ENCODE measurements around the gene TLE2. TPM values are rescaled to one million over a fixed set of nuclear protein-coding genes. Genes with fewer than 3 reads are reported as not detected.
"Not testable (repeated sequence)": the region's sequence is repeated elsewhere in the genome, so short reads cannot be mapped to it uniquely, and the experiment has no call there.

Gene TLE2
- polyA plus RNA-seq, 6 donors from 2014 or later: 0.84 to 2.3 (median 1.9) TPM; not detected in 1

DNA sequence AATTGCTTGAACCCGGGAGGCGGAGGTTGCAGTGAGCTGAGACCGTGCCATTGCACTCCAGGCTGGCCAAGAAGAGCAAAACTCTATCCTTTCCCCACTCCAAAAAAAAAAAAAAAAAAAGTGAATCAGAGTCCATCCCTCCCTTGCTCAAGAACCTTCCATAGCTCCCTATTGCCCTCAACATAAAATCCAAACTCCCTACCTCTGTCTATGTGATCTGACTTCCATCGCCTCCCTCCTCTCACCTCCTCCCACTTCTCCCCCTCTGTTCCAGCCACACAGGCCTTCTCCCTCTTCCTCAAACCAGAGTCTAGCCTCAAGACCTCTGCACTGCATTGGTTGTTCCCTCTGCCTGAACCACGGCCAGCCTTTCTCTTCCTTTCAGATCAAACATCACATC lies 10.0 kb upstream of the TLE2 start:
- peak overlapping the region in 1 of 6 donors; percentile 33 for H3K27ac Mint-ChIP-seq
- peaks cover 33 to 51% (median 41%) of the 10 kb centered on the region in 3 donors for H3K4me1 Mint-ChIP-seq
- no peaks in the 10 kb centered on the region for H3K36me3 Mint-ChIP-seq
- peak overlapping the region in 1 of 8 donors; percentile 29 for H3K4me3 Mint-ChIP-seq
- DNase-seq: no peak
- H3K27me3 Mint-ChIP-seq: peaks cover 0 to 11% (median 0%) of the 10 kb centered on the region in 3 donors
- H3K9me3 Mint-ChIP-seq: peaks cover 0 to 5% (median 0%) of the 10 kb centered on the region in 7 donors
- no peak for ATAC-seq (ENCODE audit: low read depth in 2 of 2)

DNA sequence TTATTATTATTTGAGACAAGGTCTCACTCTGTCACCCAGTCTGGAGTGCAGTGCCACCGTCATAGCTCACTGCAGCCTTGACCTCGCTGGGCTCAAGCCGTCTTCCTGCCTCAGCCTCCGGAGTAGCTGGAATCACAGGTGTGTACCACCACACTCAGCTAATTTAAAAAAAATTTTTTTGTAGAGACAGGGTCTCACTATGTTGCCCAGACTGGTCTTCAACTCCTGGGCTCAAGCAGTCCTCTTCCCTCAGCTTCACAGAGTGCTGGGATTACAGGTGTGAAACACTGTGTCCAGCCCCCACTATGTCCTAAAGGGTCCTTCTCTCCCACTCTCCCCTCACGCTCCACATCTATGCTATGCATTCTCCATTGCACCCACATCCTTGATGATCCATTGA lies 9.1 kb upstream of the TLE2 start:
- Mint-ChIP-seq H3K9me3 (peaks cover 0 to 5% (median 0%) of the 10 kb centered on the region in 7 donors), H3K36me3 (no peaks in the 10 kb centered on the region), H3K4me3 (peak overlapping the region in 1 of 8 donors; percentile 80), H3K27me3 (peaks cover 0 to 11% (median 0%) of the 10 kb centered on the region in 3 donors), H3K4me1 (peaks cover 34 to 51% (median 43%) of the 10 kb centered on the region in 3 donors), H3K27ac (peak overlapping the region in 1 of 6 donors; percentile 60)
- DNase-seq (no peak), ATAC-seq (ENCODE audit: low read depth in 2 of 2) (no peak)

DNA sequence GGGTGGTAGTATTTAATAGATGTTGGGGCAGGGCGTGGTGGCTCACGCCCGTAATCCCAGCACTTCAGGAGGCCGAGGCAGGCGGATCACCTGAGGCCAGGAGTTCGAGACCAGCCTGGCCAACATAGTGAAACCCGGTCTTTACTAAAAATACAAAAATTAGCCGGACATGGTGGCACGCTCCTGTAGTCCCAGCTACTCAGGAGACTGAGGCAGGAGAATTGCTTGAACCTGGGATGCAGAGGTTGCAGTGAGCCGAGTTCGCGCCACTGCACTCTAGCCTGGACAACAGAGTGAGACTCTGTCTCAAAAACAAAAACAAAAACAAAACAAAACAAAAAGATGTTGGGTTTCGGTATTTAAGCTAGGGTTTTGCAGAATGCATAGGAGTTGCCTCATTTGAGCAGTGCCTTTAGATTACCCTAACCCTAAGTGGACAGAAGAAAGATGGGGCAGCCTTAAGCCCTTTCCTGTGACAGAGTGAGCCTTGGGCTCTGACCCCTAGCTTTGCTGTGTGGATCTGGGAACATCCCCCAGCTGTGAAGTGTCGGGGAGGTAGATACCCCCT lies 8.0 kb upstream of the TLE2 start:
- peaks cover 28 to 43% (median 39%) of the 10 kb centered on the region in 3 donors for H3K4me1 Mint-ChIP-seq
- H3K36me3 Mint-ChIP-seq; ATAC-seq (ENCODE audit: low read depth in 2 of 2); H3K27me3 Mint-ChIP-seq; DNase-seq; H3K9me3 Mint-ChIP-seq: not testable (repeated sequence)
- peak overlapping the region in 4 of 6 donors; percentile 58 to 94 (median 64) for H3K27ac Mint-ChIP-seq
- peak overlapping the region; percentile 30 to 96 (median 85) for H3K4me3 Mint-ChIP-seq

DNA sequence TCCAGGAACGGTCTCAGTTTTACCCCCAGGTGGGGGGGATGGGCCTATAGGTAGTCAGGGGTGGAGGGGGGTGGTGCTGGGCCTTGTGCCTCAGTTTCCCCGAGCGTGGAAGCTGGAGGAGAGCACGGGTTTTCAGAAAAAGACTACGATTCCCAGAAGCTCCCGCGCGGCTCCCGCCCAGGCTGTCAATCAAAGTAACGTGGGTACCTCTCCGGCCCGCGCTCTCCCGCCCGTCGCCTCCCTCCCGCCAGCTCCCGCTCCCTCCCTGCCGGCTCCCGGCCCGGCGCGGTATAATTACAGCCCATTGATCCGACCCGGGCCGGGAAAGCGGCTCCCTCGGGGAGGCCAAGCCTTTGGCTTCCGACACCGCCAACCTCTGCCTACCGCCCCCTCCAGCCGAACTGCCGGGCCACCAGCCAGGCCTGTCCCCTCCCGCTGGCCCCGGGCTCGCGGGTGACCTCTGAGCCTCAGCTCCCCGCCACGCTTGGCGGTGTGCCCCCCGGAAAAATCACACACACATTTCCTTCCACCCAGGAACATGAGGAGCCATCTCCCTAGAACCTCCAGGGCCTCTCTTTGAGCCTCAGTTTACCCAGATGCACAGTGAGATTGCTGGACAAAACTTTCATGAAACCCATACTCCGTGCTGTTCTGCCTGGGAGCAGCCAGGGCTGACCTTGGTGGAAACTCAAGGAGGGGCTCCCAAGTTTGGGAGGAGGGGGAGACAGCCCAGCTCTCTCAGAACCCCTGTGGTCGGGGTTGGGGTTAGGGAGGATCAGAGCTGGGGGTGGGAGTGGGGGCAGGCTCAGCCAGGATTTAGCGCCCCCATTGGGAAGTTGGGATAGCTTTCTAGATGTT lies 7.3 kb upstream of the TLE2 start:
- Mint-ChIP-seq H3K27me3 (peaks cover 0 to 12% (median 0%) of the 10 kb centered on the region in 3 donors), H3K9me3 (peaks cover 0 to 5% (median 0%) of the 10 kb centered on the region in 7 donors), H3K27ac (peak overlapping the region; percentile 94 to 98 (median 98)), H3K4me3 (peak overlapping the region; percentile 88 to 98 (median 94)), H3K4me1 (peaks cover 25 to 40% (median 36%) of the 10 kb centered on the region in 3 donors), H3K36me3 (no peaks in the 10 kb centered on the region)
- peak; percentile 55 to 56 for ATAC-seq (ENCODE audit: low read depth in 2 of 2)
- peak; percentile 81 for DNase-seq

DNA sequence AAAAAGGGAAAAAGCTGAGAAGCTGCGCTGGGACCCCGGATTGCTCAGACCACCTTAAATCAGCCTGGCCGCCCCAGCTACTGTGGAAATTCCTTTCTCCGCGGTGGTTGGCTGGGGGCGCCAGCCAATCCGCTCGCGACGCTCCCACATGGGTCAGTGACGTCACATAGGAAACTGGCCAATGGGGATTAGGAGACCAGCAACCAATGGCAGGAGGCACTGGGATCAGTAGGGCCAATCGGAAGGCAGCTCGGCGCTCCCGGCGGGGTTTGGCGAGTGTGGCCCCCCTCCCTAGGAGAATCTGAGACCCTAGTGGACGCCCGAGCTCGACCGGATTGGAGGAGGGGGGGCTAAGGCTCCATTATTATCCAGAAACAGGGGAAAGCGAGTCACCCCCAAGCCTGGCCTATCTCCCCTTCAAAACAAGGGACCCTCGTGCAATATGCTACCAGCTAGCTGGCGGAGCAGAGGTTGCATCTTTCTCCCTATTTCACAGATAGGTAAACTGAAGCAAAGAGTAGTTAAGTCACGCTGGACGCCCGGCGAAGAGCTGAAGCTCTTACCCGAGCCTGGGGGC lies 6.5 kb upstream of the TLE2 start:
- peak; percentile 96 for DNase-seq
- peaks cover 0 to 5% (median 0%) of the 10 kb centered on the region in 7 donors for H3K9me3 Mint-ChIP-seq
- H3K36me3 Mint-ChIP-seq: no peaks in the 10 kb centered on the region
- peak overlapping the region; percentile 88 to 98 (median 94) for H3K4me3 Mint-ChIP-seq
- peak; percentile 90 to 91 for ATAC-seq (ENCODE audit: low read depth in 2 of 2)
- H3K27me3 Mint-ChIP-seq: peaks cover 0 to 13% (median 0%) of the 10 kb centered on the region in 3 donors
- peaks cover 24 to 38% (median 34%) of the 10 kb centered on the region in 3 donors for H3K4me1 Mint-ChIP-seq
- peak overlapping the region; percentile 94 to 98 (median 98) for H3K27ac Mint-ChIP-seq

DNA sequence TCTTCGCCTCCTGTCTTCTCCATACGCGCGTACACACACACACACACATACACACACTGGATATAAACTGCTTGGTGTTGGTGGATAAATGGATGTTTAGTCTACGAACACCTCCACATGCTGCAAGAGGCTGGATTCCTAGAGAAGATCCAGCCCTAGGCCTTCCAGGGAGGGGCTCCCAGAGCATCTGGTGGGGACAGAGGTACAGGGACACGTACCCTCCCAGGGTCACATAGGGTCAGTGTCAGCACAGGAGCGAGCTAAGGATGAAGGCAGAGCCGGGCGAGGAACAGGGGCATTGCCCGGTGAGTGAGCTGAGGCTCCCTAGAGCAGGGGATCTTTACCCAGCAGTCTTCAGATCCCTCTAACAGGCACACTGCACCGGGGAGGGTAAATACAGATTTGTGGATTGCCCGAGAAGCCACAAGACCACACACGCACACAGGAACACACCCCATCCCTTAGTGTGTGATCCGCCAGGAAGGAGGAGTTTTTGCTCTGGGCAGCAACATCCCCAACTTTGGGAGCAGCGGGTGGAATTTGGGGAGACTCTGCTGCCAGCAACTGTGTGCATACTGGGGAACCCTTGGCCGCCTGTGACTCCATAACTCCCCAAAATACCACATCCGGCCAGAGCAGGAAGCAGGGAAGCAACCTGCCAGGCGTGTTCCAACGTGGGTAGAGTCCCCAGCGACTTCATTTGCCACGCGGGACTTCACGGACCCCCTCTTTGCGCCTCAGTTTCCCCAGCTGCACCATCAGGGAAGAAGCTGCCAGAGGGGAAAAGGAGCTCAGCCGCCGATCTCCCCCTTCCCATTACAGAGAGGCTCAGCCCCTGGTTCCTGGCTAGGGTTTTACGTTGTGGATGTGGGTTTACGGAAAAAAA lies 5.8 kb upstream of the TLE2 start:
- Mint-ChIP-seq H3K4me1 (peaks cover 28 to 38% (median 36%) of the 10 kb centered on the region in 3 donors), H3K36me3 (no peaks in the 10 kb centered on the region), H3K4me3 (peak overlapping the region; percentile 88 to 98 (median 94)), H3K27ac (peak overlapping the region; percentile 94 to 98 (median 98)), H3K9me3 (peaks cover 0 to 5% (median 0%) of the 10 kb centered on the region in 7 donors), H3K27me3 (peaks cover 0 to 18% (median 7%) of the 10 kb centered on the region in 3 donors)
- DNase-seq (no peak), ATAC-seq (ENCODE audit: low read depth in 2 of 2) (no peak)

DNA sequence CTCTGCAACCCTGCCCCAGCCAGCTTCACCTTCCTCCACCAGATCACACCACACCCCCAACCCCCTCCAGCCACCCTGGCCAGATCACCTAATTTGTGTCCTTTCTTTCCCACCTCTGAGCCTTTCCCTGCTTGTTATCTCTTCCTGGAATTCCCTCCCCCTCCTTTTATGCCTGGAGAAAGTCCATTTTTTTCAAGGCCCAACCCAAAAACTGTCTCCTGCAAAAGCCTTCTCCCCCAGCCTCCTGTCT lies 5.3 kb upstream of the TLE2 start:
- ATAC-seq (ENCODE audit: low read depth in 2 of 2) (no peak), DNase-seq (no peak)
- peak overlapping the region in 5 of 8 donors; percentile 59 to 95 (median 90) for H3K4me3 Mint-ChIP-seq
- H3K9me3 Mint-ChIP-seq: peaks cover 0 to 5% (median 0%) of the 10 kb centered on the region in 7 donors
- peaks cover 0 to 20% (median 8%) of the 10 kb centered on the region in 3 donors for H3K27me3 Mint-ChIP-seq
- H3K4me1 Mint-ChIP-seq: peaks cover 28 to 38% (median 35%) of the 10 kb centered on the region in 3 donors
- peak overlapping the region in 2 of 6 donors; percentile 98 for H3K27ac Mint-ChIP-seq
- no peaks in the 10 kb centered on the region for H3K36me3 Mint-ChIP-seq

DNA sequence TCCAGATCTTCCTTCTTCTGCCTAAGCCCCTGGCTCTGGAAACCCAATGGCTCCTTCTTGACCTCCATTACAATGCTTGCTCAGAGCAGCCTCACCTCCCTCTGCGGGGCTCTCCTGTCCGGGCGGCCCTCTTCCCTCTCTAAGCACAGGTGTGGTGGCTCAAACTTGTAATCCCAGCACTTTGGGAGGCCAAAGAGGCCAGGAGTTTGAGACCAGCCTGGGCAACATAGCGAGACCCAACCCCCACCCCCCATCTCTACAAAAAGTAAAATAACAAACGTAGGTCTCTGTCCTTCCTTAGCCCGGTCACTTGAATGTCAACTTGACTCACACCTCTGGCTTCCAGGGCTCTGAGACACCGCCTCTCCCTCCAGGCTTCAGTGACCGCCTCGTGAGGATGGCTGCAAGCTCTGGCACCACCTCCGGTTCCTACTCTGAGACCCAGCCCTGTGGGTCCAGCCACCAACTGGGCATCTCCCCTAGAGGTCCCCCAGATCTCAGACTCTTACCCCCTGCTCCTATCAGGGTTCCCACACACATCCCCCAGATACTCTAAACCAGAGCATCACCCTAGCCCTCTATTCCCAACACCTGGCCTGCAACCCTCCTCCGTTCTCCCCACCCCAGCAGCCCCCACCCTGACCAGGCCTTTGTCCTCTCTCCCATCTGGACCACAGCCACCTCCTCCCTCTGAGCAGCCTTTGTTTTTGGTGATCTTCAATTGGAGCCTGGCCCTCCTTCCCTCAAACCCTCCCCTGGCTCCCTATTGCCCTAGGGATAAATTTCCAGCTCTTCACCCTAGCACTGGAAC lies 4.7 kb upstream of the TLE2 start:
- H3K27me3 Mint-ChIP-seq: peaks cover 0 to 20% (median 8%) of the 10 kb centered on the region in 3 donors
- no peak for DNase-seq
- no peak for ATAC-seq (ENCODE audit: low read depth in 2 of 2)
- H3K4me3 Mint-ChIP-seq: peak overlapping the region in 5 of 8 donors; percentile 20 to 95 (median 81)
- peak overlapping the region in 2 of 6 donors; percentile 51 to 98 for H3K27ac Mint-ChIP-seq
- H3K4me1 Mint-ChIP-seq: peaks cover 25 to 35% (median 33%) of the 10 kb centered on the region in 3 donors
- no peaks in the 10 kb centered on the region for H3K36me3 Mint-ChIP-seq
- H3K9me3 Mint-ChIP-seq: peaks cover 0 to 5% (median 0%) of the 10 kb centered on the region in 7 donors

DNA sequence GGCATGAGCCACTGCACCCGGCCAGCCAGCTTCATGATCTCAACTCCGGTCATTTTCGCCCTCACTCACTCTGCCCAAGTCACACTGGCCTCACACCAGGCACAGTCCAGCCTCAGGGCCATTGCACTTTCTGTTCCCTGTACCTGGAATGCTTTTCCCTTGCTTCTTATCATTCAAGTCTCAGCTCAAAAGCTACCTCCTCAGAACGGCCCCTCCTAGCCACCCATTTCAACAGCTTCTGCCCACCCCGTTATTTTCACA lies 2.5 kb upstream of the TLE2 start:
- Mint-ChIP-seq H3K27ac (no peak overlapping the region), H3K27me3 (peaks cover 5 to 31% (median 19%) of the 10 kb centered on the region in 3 donors)
- ATAC-seq (ENCODE audit: low read depth in 2 of 2): no peak

DNA sequence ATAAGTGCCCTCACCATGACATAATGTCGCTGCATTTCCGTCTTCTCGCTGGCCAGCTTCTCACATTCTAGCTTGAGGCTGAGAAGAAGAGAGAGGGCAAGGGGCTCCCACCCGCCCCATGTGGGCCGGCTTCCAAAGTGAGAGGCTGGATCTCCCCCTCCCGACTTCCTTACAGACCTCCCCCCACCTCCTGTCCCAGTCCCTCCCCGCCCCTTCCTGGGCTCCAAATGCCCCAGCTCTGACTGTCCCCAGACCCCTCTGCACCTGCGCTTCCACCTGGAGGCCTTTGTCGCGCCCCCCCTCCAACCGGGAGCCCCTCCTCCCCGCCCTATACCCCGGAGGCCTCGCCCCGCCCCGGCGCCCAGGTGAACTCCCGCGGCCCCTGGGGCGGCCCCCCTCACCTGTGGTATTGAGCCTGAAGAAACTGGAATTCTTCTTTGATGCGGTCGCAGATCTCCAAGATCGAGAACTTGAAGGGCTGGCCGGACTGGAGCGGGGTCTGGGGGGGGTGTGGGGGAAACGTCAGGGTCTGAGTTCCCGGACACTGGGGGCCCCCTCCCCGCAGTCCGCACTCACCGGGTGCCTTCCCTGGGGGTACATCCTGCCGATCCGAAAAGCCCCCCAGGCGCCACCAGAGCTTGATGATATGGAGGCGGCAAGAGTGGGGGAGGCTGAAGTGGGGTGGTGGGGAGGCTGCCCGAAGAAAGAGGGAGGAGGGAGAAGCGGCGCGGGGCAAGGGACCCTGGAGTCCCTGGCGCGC lies 595 bp downstream of the TLE2 start:
- peaks cover 12 to 50% (median 41%) of the 10 kb centered on the region in 3 donors for H3K27me3 Mint-ChIP-seq
- H3K4me3 Mint-ChIP-seq: peak overlapping the region; percentile 63 to 89 (median 78)

More for the DNA sequence above, 2.5 kb upstream of the TLE2 start:
- Mint-ChIP-seq H3K4me3 (peak overlapping the region in 1 of 8 donors; percentile 57), H3K36me3 (no peaks in the 10 kb centered on the region), H3K9me3 (peaks cover 0 to 5% (median 0%) of the 10 kb centered on the region in 7 donors), H3K4me1 (peaks cover 25 to 39% (median 32%) of the 10 kb centered on the region in 3 donors)
- DNase-seq: no peak

DNA sequence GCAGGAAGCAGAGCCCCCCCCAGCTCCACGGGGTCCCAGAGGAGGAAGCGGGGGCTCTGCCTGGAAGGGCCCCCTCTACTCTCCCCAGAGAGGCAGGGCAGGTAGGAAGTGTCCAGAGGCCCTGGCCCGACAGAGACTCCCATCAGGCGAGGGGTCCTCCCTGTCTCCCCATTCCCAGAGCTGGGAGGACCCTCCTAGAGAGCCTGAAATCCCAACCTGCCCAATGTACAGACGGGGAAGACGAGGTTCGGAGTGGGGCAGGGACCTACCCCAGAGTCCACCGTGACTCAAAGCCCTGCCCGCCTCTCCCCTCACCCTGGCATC lies 1.1 kb downstream of the TLE2 start:
- H3K27ac Mint-ChIP-seq: peak overlapping the region in 1 of 6 donors; percentile 24
- no peaks in the 10 kb centered on the region for H3K36me3 Mint-ChIP-seq
- DNase-seq: no peak
- peaks cover 14 to 28% (median 21%) of the 10 kb centered on the region in 3 donors for H3K4me1 Mint-ChIP-seq
- H3K4me3 Mint-ChIP-seq: peak overlapping the region; percentile 63 to 89 (median 78)
- H3K27me3 Mint-ChIP-seq: peaks cover 17 to 55% (median 46%) of the 10 kb centered on the region in 3 donors
- H3K9me3 Mint-ChIP-seq: peaks cover 0 to 3% (median 0%) of the 10 kb centered on the region in 7 donors
- no peak for ATAC-seq (ENCODE audit: low read depth in 2 of 2)

More for the DNA sequence above, 595 bp downstream of the TLE2 start:
- Mint-ChIP-seq H3K36me3 (no peaks in the 10 kb centered on the region), H3K27ac (peak overlapping the region in 2 of 6 donors; percentile 24 to 44), H3K9me3 (peaks cover 0 to 2% (median 0%) of the 10 kb centered on the region in 7 donors), H3K4me1 (peaks cover 14 to 28% (median 23%) of the 10 kb centered on the region in 3 donors)
- ATAC-seq (ENCODE audit: low read depth in 2 of 2) (peak; percentile 34 to 39), DNase-seq (peak; percentile 6)

Measured in naive B cell (primary cell).